Right lobe of liver (tissue), 4 donors: ENCODE results near the gene SIM2.

ENCODE experiments used
- POLR2A ChIP-seq: fragments of 450-650 bp; IDR thresholded peaks from one replicate; pipeline ENCODE4 v1.6.1; 2017; ENCODE audit warnings: antibody characterized with exemption, mild to moderate bottlenecking
- TF ChIP-seq, protein P1 (sequence below), 4 donors: fragments of 200-600 bp in 3 of 4; fragments of 450-650 bp in 1 of 4; IDR thresholded peaks; one replicate each; pipeline versions ENCODE4 v1.5.1 to v1.8.0; 2016 to 2022; ENCODE audit warnings: antibody characterized with exemption in 4 of 4, mild to moderate bottlenecking in 2 of 4
- donor health status: DM: no; HTN: no; CAD: no.
- donor health status: DM: no; HTN: no; CAD: no.
- donor health status: DM: no; HTN: yes; CAD: no.

DNA sequence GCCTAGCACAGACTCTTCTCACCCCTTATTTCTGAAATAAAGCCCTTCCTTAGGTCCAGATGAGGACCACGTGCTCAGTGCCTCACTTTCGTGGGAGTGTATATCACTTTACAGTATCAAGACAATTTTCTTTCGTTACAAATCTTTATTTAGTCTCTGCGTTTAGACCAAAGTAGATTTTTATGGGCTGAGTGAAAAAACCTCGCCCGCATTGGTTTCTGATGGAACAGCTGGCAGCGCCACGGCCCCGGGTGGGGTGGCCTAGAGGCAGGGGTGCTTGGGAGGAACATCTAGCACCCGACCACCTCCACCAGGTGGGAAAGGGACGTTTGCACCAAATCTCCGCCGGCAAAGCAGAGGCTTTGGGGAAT lies 7.6 kb downstream of the SIM2 start:
- no peak for TF ChIP-seq POLR2A
- TF ChIP-seq, protein P1, sequence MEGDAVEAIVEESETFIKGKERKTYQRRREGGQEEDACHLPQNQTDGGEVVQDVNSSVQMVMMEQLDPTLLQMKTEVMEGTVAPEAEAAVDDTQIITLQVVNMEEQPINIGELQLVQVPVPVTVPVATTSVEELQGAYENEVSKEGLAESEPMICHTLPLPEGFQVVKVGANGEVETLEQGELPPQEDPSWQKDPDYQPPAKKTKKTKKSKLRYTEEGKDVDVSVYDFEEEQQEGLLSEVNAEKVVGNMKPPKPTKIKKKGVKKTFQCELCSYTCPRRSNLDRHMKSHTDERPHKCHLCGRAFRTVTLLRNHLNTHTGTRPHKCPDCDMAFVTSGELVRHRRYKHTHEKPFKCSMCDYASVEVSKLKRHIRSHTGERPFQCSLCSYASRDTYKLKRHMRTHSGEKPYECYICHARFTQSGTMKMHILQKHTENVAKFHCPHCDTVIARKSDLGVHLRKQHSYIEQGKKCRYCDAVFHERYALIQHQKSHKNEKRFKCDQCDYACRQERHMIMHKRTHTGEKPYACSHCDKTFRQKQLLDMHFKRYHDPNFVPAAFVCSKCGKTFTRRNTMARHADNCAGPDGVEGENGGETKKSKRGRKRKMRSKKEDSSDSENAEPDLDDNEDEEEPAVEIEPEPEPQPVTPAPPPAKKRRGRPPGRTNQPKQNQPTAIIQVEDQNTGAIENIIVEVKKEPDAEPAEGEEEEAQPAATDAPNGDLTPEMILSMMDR (IDR thresholded peaks at IDR 0.05) = no peak
